Stimulated activated CD8-positive, alpha-beta memory T cell treated with anti-CD3 and anti-CD28 coated beads, Interleukin-15, amount 100 ng/mL, for 1 hour (primary cell): ENCODE results near the gene MICALL2.

Source experiments
- DNase-seq: peaks from one replicate; pipeline ENCODE4 v3.0.0-alpha.2; 2020; ENCODE audit warnings: low read depth

Gene MICALL2

DNA sequence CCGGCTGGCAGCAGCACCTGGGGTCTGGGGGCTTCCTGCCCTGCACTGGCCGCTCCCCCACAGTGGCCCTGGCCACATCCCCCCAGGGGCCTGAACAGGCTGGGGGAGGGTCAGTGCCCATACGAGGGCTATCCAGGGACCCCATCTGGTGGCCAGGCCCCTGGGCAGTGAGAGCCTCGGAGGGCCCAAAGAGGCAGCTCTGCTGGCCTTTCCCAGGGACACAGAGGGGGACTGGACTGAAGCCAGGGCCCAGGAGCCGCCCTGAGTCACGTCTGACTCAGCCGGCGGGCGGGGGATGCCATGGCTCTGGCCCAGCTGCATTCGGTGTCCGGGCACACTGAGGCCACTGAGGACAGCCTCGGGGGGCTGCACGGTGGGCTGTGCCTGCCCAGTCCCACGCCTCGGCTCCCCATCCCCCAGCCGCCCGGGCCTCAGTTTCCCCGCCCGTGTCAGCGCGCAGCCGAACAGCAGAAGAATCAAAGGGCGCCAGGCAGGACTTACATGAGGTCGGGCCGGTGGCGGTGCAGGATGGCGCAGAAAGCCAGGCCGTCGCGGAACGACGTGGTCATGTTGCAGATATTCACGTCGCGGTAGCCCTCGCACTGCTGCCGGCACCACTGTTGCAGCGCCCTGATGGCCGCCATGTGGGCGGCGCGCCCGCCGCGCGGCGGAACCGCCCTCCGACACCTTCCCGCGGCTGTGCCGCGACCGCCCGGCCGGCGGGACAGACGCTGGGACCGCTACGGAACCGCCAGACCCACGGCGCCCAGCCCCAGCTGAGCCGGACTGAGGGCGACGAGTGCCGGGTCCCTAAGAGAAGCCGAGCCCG is at the start of gene MICALL2:
Gene MICALL2, minus strand, starts transcription at position 788 of the 829 bp plus-strand sequence. Its CDS starts 144 bp downstream, at position 644.
- peak; percentile 5 for DNase-seq

DNA sequence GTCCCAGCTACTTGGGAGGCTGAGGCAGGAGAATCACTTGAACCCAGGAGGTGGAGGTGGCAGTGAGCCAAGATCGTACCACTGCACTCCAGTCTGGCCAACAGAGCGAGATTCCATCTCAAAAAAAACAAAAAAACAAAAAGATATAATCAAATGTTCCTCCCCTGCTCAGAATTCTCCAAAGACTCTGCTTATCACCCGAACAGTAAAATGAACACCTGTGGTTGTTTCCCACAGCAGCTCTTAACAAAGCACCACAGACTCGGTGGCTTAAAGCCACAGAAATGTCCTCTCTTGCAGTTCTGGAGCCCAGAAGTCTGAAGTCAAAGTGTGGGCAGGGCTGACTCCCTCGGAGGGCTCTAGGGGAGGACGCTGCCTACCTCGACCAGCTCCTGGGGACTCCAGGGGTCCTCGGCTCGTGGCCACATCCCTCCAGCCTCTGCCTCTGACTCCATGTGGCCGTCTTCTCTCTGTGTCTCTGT is 49.0 kb upstream of the MICALL2 start:
- no peak for DNase-seq

DNA sequence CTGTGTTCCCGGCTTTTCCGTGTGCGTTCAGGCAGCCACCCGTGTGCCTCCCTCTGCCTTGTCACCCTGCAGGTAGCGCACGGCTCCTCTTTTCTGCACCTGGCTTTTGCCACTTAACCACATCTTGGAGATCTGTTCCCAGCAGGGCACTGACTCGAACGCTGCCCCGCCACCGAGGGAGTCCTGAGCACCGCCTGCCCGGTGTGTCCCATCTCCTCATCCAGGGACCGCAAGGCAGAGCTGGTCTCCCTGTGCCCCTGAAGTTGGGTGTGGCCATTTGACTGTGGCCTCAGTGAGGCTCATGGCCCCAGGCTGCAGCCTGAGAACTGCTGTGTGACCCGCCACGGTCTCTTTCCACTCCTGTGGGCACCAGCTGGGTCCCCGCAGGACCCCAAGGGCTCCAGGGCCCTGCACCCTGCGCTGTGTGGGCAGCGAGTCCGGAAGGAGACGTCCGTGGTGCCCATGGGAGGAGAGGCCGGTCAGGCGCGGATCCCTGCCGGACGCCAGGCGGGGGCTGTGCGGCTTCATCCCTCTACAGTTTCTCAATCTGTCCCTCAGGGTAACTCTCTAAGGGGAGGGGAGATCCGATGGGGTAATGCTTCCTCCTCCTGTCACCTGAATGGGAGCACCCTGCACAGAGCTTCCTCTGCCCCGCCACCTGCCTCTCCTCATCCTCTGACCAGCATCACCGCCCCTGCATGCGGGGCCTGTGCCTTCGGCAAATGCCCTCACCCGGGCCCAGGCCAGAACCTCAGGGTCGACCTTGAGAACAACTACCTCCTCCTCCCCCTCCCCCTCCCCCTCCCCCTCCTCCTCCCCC is 46.7 kb upstream of the MICALL2 start:
- no peak for DNase-seq

DNA sequence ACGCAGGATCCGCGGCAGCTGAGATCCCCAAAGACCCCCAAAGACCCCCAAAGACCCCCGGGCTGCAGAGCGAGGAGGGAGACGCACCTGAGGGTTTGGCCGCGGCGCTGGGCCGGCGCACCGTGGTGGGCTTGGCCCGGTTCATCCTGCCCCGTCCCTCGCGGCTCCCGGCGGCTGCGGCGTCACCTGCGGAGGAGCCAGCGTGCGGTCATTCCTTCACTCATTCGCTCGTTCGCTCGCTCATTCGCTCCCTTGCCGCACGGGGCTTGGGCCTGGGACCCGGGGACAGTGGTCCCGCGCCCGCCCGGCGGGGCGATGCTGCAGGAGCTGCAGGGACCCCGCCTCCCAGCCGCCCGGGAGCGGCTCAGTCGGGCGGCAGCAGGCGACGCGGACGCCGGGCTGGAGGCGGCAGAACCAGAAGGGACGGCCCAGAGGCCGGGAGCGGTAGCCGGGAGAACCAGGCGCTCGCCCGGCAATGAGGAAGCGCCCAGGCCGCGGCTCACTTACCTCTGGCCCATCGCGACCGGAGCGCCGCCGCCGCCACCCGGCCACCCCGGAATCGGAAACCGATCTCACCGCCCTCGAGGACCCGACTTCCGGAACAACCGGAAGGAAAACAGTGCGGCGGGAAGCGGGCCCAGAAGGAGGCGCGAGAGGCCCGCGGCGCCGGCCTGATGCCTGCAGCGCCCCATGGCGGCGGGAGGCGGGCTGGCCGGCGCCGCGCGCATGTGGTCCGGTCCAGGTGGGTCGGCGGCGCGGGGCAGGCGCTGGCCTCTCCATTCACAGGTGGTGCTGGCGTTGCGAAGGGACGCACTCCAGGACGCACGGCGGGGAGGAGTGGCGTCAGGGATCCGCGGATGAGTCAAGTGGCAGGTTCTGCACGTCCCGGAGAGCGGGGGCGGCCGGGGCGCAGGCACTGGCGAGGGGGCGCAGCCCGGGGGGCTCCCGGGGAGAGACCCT is 44.8 kb upstream of the MICALL2 start, which contains the start of gene INTS1:
Gene INTS1, minus strand, starts transcription at position 574 of the 960 bp plus-strand sequence. Its CDS starts 429 bp downstream, at position 145.
- peak; percentile 78 for DNase-seq

DNA sequence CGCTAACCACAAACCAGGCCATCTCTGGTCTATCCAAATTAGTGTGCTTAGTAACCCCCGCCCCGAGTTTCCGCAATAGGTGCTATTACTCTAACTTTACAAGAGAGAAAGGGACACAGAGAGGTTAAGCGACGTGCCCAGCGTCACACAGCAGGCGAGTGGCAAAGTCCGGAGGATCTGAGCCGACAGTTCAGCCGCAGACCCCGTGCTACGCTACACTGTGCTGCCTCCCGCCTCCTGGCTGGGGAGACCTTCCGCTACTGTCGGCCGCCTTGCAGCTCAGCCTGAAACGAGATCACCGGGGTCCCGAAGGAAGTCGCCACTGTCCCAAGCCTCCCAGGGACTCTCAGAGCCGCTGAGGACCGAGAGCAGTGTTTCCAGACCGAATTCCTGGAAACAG is 44.1 kb upstream of the MICALL2 start:
- DNase-seq: no peak

DNA sequence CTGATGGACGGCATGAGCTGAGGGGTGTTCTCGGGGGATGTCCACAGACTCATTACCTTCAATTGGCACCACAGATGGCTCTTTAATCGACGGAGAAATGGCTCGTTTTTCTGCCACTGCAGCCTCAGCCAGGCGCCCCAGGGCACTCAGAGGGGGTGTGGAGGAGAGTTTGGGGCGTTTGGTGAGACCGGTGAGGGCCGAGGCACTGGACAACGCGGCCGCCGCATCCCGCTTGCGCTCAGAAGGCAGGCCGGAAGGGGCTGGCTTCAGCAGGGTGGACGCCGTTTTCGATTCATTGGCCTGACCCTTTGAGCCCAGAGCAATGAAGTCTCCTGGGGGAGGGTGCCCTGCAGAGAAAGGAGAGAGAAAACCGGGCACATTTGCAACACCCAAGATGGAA is 43.6 kb upstream of the MICALL2 start:
- no peak for DNase-seq

DNA sequence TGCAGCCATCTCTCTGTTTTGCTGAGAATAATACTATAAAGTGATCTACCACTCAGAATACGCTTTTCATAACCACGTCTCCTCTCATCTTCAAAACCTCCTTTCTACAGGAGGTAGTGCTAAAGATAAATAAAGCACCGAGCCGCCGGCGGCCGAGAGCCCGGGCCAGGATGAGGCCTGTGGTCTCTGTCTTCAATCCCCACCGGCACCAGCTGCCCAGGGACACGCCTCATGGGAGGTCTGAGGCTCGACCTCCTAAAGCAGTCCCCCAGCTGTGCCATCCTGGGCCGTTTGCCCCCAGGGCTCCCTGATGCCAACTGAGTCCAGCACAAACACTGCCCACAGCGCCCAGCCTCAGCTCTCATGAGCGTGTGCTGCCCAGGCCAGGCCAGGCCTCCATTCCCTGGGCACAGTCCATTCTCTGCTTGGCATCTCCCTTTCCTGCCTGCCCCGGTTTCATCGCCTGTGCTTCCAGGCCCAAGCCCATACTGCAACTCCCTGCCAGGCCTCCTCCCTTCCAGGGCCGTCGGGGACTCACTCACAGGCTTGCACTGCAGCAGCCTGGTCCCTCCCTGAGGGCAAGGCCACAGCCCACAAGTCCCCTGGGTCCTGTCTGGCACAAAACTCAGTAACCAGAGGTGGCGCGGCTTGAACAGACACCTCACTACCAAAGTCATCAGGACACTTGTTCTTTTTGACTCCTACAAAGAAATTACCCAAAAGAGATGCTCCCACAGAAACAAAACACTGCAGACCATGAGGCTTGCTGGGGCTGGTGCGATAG is 42.4 kb upstream of the MICALL2 start:
- DNase-seq: no peak

DNA sequence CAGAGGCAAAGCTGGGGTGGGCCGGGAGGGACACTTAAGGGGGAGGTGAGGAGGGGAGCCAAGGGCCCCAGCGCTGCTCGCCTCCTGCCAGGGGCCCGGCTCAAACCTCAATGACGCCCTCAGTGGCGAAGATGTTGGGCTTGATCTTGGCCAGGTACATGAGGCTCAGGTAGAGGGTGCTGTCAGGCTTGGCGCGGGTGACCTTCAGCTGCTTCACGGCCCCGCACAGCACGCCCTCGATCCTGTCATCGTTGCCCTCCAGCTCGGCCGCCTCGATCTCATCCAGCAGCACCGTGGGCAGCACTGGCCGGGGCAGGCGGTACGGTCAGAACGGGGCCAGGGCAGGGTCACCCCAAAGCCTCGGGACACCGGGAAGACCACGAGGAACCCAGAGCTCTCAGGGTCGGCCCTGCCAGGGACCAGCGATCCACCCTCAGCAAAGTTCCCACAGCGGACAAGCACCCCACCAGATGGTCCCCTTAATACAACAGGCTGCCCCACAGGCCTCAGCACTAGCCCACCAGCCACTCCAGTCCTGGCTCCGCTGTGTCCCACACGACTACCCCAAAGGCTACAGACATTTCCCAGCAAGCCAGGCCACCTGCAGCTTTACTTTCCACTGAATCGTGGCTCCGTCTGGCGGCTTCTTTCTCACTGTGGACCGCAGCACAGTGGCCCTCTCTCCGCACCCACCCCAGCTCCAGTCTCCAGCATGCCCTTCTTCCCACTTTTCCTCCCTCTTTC is 41.0 kb upstream of the MICALL2 start:
- no peak for DNase-seq

DNA sequence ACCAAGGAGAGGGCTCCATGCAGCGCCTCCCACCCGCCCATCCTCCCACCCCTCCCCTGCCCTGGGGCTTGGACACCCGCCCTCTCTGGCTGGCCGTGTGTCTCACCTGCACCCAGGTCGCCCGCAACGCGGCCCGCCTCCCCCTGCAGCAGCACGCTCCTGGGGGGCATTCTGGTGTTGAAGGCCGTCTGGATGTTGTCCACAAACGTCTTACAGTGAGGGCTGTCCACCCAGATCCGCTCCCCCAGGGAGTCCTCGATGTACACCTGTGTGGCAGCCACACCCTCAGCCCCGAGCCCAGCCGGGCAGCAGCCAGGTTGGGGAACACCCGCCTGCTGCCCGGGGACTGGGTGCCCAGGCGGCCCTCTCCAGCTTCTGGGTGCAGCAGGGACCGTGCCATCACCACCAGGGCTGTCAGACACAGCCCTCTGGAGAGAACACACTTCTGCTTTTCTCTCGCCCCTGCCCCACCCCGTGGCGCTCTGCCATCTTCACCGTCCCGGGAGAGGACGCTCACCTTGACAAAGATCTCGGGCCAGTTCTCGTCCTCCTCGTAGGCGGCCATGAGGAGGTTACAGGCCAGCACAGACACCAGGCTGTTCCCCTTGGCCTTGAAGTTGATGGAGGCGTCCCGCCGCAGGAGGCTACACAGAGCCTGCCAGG is 40.2 kb upstream of the MICALL2 start:
- DNase-seq: no peak

DNA sequence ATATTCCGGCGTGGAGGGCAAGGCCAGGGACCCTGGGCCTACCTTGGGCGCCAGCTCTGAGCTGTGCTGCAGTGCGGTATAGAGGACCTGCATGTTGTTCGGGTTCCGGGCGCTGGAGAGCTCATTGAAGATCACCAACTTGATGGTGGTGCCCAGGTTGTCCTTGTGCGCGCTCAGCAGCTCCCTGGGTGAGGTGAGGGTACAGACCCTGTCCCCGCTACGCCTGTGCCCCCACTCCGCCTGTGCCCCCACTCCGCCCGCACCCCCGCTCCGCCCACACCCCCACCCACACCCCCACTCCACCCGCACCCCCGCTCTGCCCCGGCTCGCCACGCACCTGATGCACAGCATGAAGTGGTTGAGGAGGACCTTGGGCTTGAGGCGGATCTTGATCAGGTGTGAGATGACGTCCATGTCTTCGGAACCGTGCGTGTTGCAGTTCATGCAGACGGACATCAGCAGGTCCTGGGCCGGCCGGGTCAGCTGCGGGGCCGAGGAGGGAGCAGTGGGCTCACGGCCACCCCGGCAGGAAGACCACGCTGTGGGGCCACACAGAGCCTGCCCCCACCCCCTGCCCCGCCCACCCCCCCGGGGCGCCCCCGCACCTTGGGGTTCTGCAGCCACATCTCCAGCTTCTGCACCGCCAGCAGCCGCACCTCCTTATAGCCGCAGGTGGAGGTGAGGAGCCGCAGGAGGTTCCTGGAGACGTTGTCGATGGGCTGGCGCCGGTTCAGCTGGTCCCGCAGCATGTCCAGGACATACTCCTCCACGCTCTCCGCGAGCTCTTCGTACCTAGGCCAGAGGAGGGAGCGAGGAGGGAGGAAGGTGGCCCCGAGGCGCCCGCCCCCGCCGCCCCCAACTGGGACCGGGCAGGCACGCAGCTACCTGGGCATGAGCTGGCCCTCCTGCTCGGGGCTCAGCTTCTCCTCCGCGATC is 39.4 kb upstream of the MICALL2 start:
- no peak for DNase-seq

DNA sequence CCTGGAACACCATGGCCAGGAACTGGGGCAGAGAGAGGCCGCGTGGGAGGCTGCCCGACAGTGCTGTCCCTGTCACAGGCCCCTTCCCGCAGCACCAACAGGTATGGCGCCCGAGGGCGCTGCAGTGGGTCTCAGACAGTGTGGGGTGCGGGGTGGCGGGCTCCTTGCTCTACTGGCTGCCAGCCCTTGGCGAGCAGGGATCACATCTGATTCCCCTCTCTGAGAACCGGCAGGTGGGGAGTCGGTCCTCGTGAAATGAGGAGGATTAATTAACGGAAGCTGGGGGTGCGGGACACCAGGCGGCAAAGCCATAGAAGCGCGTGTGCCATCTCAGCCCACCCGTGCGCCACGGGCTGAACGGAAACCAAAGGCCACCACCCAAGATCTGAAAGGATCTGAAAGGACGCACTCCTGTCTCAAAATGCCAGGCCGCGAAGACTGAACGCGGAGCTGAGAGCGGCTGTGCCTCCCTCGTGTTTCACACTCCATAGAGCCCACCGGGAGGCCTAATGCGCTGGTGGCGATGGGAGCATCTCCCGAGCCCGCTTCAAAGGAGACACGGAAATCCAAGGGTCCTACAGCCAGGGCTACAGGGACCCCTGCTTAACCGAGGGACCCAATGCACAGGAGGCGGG is 38.1 kb upstream of the MICALL2 start:
- DNase-seq: no peak

DNA sequence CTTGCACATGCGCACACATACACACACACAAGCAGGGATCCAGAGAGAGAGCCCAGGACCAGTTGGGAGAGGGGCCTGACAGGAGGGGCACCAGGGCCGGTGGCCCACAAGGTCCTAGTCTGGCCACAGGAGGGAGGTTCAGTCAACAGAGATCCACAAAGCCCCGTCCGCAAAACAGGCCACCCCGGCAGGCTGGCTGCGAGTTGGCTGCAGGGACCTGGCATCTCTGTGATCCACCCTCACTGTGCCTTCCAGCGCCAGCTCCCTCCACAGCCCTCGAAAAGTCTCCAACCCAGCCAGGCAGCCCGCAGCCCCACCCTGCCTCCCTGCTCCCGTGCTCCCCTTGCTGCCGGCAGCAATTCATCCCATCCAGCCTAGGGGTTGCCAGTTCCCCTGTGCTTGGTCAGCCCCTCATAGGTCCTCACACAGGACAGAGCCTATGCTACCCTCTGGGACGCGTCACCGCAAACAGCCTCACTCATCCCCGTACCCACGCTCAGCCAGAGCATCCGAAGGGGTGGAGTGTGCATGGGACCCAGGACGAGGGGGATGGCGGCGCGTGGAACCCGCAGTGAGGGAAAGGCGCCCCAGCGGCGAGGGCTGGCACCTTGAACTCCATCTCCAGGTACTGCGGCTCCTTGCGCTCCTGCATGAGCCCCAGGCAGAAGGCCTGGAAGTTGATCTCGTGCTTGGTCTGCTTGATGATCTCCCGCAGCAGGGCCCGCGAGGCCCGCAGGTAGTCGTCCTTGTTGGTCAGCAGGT is 37.4 kb upstream of the MICALL2 start:
- no peak for DNase-seq

DNA sequence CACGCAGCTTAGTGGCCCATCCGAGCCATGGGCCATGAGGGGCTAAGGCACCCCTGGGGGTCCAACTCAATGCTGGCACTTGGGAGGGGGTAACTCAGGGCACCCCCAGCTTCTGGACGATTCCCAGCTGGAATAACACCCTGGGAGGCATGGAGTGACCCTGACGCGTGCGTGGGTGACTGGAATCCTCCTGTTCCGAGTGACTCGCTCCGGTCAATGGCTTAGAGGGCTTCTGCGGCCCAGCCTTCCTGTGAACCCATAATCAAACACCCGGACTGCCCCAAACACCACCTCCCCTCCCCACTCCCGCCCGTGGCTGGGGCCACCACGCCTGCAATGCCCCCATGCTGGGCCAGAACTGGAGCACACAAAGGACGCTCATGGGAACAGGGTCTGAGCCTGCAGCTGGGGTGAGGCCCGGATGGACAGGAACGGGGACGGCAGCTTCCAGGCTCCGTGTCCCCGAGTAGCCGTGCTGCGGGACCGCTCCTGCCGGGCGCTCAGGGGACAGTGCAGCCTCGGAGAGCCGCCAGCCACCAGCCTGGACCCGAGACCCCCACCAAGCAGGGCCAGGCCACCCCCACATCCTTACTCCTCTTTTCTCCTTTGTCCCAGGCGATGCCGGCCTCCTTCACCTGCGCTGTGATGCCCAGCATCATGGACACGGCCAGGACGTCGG is 36.4 kb upstream of the MICALL2 start:
- no peak for DNase-seq

DNA sequence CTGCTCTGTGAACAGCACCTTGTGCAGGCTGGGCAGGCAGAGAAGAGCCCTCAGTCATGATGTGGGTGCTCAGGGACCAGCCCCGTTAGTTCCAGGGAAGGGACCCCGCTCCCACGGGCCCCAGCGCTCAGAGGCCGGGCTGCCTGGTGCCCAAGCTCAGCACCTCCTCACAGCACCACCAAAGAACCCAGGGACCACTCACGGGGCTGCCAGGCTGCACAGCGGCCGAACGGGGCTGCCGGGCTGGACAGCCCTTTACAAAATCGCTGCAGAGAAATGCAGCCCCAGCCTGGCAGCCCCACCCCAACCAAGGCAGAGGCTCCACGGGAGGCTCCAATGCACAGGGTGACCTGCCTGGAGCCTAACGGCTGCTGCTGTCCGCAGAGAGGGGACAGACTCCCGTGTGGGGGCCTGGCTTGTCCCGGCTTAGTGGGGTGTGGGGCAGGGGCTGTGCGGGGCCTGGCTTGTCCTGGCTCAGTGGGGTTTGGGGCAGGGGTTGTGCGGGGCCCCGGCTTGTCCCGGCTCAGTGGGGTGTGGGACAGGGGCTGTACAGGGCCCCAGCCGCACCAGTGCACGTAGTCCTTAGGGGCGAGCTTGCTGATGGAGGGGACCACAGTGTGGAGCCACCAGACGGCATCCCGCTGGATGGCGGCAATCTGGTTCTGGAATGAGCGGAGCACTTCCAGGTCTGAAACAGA is 35.7 kb upstream of the MICALL2 start:
- DNase-seq: no peak

DNA sequence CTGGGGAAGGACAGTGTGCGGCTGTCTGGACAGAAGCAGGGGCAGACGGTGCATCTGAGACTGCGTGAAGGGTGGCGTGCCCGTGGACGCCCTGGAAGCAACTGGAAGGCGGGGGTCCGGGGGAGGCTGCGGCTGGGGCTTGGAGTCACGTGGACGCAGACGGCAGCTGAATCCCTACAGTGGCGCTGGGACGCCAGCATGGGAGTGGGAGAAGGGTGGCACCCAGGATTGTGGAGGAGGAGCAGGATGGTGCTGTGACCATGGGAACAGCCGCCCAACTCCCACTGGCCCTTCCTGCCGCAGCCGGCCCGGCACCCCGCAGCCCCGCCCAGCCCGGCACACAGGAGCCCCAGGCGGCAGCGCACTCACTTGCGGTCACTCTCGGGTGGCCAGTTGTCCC is 35.2 kb upstream of the MICALL2 start:
- no peak for DNase-seq

DNA sequence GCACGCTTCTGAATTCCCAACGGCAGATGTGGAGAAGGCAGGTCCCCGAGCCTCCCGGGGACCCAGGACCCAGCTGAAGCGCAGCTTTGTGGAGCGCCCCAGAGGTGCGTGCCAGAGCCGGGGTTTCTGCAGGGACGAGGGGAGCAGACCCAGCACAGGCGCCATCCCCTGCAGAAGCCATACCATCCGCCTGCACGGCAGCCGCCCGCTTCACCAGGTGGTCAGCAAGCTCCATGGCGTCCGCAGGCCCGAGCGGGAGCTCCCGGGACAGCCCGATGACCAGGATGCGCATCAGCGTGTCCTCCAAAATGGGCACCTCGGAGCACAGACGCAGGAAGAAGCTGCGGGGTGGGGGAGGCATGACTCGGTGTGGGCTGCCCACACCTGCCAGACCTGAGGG is 34.3 kb upstream of the MICALL2 start:
- DNase-seq: no peak
